Retinal pigment epithelial cell (primary cell): ENCODE data around the gene TCEAL9.

Source experiments
- DNase-seq: peaks from one replicate; pipeline ENCODE4 v3.0.0-alpha.2; 2010; ENCODE audit warnings: low read depth
- H3K4me3 ChIP-seq: 2 replicates; pipeline ENCODE4 v1.5.1; 2011; ENCODE audit warnings: mild to moderate bottlenecking, low read length, control low read depth, moderate library complexity
- CTCF ChIP-seq: conservative IDR thresholded peaks from 2 replicates; pipeline ENCODE4 v1.5.1; 2011; ENCODE audit warnings: low read depth, low read length, control low read depth, inconsistent platforms

TCEAL9 gene

GRCh38 chrX:103356130-103356798, at the start of gene TCEAL9:
TCEAL9 (plus strand) TSS chrX:103356506; CDS start chrX:103357685, 1,179 bp downstream.
- peak within 1 kb of the TSS; percentile 75 for H3K4me3 ChIP-seq
- TF ChIP-seq CTCF: no peak
- peak; percentile 48 for DNase-seq

- TF ChIP-seq CTCF: no peak
- DNase-seq: no peak
- H3K4me3 ChIP-seq: peak overlapping the region; percentile 64
Measured at GRCh38 chrX:103309860-103310554, 46.3 kb upstream of the TCEAL9 start.

- peak; percentile 35 for DNase-seq
- no peak for TF ChIP-seq CTCF
- peak within 1 kb of the TSS; percentile 64 for H3K4me3 ChIP-seq
Measured at GRCh38 chrX:103310555-103311398, 45.5 kb upstream of the TCEAL9 start, which contains the start of gene BEX2. BEX2 (minus strand) TSS chrX:103310990; CDS start chrX:103309976, 1,014 bp downstream.

- peak overlapping the region; percentile 64 for H3K4me3 ChIP-seq
- no peak for DNase-seq
- TF ChIP-seq CTCF: no peak
Measured at GRCh38 chrX:103311399-103311780, 44.9 kb upstream of the TCEAL9 start.

- DNase-seq: peak; percentile 45
- no peak for TF ChIP-seq CTCF
- peak within 1 kb of the TSS; percentile 43 for H3K4me3 ChIP-seq
Measured at GRCh38 chrX:103329991-103330390, 26.3 kb upstream of the TCEAL9 start, which contains the start of gene TCEAL7. TCEAL7 (plus strand) TSS chrX:103330239; CDS start chrX:103331404, 1,165 bp downstream.

- no peak for TF ChIP-seq CTCF
- H3K4me3 ChIP-seq: peak overlapping the region; percentile 43
- no peak for DNase-seq
Measured at GRCh38 chrX:103330681-103331288, 25.5 kb upstream of the TCEAL9 start.
